ENCODE measurements around the gene GPD1L. TPM values are rescaled to one million over a fixed set of nuclear protein-coding genes. Genes with fewer than 3 reads are reported as not detected.

Gene GPD1L
- polyA plus RNA-seq, 4 donors, result 18.6 to 21.8 (median 19.7) TPM

- no peak for DNase-seq (ENCODE audit: low read depth in 4 of 4, low spot score in 2 of 4)
These were observed 110.9 kb downstream of the GPD1L start for GRCh38 chr3:32217339-32217738.

Other genes with a start within 250 kb of the GPD1L start
- gene OSBPL10, start 125.4 kb upstream of the GPD1L start, polyA plus RNA-seq (ENCODE audit: insufficient read length in 4 of 4), result 10 to 100 TPM; 18.3 to 26.0 (median 21.5) TPM
- gene ZNF860, start 124.9 kb upstream of the GPD1L start, polyA plus RNA-seq (ENCODE audit: insufficient read length in 4 of 4), result 1 to 10 TPM; 1.7 to 3.3 (median 2.4) TPM
- gene CMTM8, start 132.1 kb downstream of the GPD1L start, polyA plus RNA-seq (ENCODE audit: insufficient read length in 4 of 4), result 10 to 100 TPM in 3 of 4 donors, 1 to 10 TPM in 1; 9.9 to 13.8 (median 10.1) TPM

All from left renal cortex interstitium (tissue), 4 donors.